ENCODE results near the gene KIAA1755.

DNA sequence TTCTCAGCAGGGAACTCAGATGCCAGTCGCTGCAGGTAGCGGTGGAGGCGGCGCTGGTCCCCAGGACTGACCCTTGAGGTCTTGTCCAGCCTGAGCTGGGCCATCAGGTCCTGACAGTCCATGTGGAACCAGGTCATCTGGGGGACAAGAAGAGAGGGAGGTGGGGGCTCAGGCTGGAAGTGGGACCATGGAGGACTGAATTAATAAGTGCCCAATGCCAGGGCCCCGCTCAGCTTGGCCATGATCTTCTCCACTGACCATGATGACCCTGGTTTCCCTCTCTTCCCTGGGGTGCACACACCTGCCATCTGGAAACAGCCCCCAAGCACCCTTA lies 47.0 kb downstream of the KIAA1755 start:
- TF ChIP-seq CTCF (IDR thresholded peaks at IDR 0.05 in 4 of 5, conservative IDR thresholded peaks at IDR 0.05 in 1 of 5), result no peak
- TF ChIP-seq POLR2A (IDR thresholded peaks at IDR 0.05), result no peak

Data from gastrocnemius medialis (tissue), 4 donors.